Heart left ventricle (tissue), 16 donors: Measurements from ENCODE around the gene MUC15. TPM values are rescaled to one million over a fixed set of nuclear protein-coding genes. Genes with fewer than 3 reads are reported as not detected.

ENCODE experiments used
- ATAC-seq, 4 donors: fragments of 200-7000 bp; cut with Tn5 transposase; one replicate each; pipeline ENCODE4 v1.9.1; 2020 to 2022; ENCODE audit warnings: moderate library complexity in 4 of 4, mild to moderate bottlenecking in 3 of 4, moderate number of reproducible peaks in 1 of 4
- DNase-seq, 5 donors: peaks; one replicate each; pipeline ENCODE4 v3.0.0-alpha.2; 2020
- H3K27ac ChIP-seq, 12 donors: fragments of 200-600 bp; sonication (generic) in 4 of 12; one replicate each; pipeline versions ENCODE4 v1.5.0 to v1.8.0; 2016 to 2022; ENCODE audit warnings: mild to moderate bottlenecking in 2 of 12
- H3K27me3 ChIP-seq, 9 donors: fragments of 200-600 bp; sonication (generic) in 2 of 9; one replicate each; pipeline versions ENCODE4 v1.5.1 to v1.8.0; 2016 to 2022; ENCODE audit warnings: mild to moderate bottlenecking in 3 of 9
- H3K36me3 ChIP-seq, 9 donors: fragments of 200-600 bp; sonication (generic) in 2 of 9; one replicate each; pipeline versions ENCODE4 v1.5.0 to v1.8.0; 2018 to 2022; ENCODE audit warnings: mild to moderate bottlenecking in 2 of 9
- H3K4me1 ChIP-seq, 12 donors: fragments of 200-600 bp; sonication (generic) in 4 of 12; one replicate each; pipeline versions ENCODE4 v1.5.0 to v1.8.0; 2016 to 2022; ENCODE audit warnings: mild to moderate bottlenecking in 3 of 12
- H3K4me3 ChIP-seq, 12 donors: fragments of 200-600 bp; sonication (generic) in 4 of 12; one replicate each; pipeline versions ENCODE4 v1.5.0 to v1.8.0; 2017 to 2022; ENCODE audit warnings: mild to moderate bottlenecking in 9 of 12, moderate library complexity in 4 of 12
- H3K9me3 ChIP-seq, 12 donors: fragments of 200-600 bp; sonication (generic) in 4 of 12; one replicate each; pipeline versions ENCODE4 v1.5.0 to v1.8.0; 2016 to 2022; ENCODE audit warnings: mild to moderate bottlenecking in 1 of 12
- CTCF ChIP-seq, 12 donors: fragments of 200-600 bp; sonication (generic) in 4 of 12; IDR thresholded peaks; one replicate each; pipeline versions ENCODE4 v1.5.0 to v1.8.0; 2018 to 2022; ENCODE audit warnings: antibody characterized with exemption in 12 of 12, mild to moderate bottlenecking in 5 of 12
- POLR2A ChIP-seq, 2 donors: fragments of 450-650 bp; IDR thresholded peaks; one replicate each; pipeline ENCODE4 v1.6.1; 2017; ENCODE audit warnings: antibody characterized with exemption in 2 of 2, mild to moderate bottlenecking in 2 of 2, moderate library complexity in 2 of 2
- WGBS, 4 donors: extraction: QIAGEN DNeasy Blood & Tissue Kit in 2 of 4; methylation state at CpG; one replicate each; pipeline versions ENCODE4 v1.1.5 to v1.1.7; 2013 to 2018; 5-methylcytosine and 5-hydroxymethylcytosine counted together
- intact Hi-C, 10 donors: fragments of 100-400 bp; cut with DNase I; formaldehyde crosslinking; loops; one replicate each; pipeline versions ENCODE4 v1.11.1 to v1.14.2; 2022
- polyA plus RNA-seq, 2 donors: library from polyadenylated mRNA; stranded (reverse); fragments of 200-250 nt; gene quantifications; one replicate each; pipeline ENCODE4 v1.2.3, GENCODE V29; 2013
- total RNA-seq, 9 donors: library from RNA; depleted of rRNA in 2 of 9; stranded (reverse); fragments of >200 nt in 2 of 9; fragmentation: NEBNext Ultra II Directional in 3 of 9; extraction: Animal tissue kit (Norgen Biotek cat#: 25700) in 3 of 9; gene quantifications; one replicate each; pipeline versions ENCODE4 v1.1.0 to v1.2.4, GENCODE V29; 2016 to 2023
- donor health status: ischemic (EF 13 %, LVEDD 7.1; RV severe dilation, severe dysfunction).
- donor health status: healthy with polysubstance abuse.
- donor health status: DM: no; HTN: yes; CAD: no.
- donor health status: DM: no; HTN: no; CAD: no.
- donor health status: ischemic (EF 25% LVEDD 6.9; RV normal size, moderate dysfunction).
- donor health status: ischemic (EF 25% LVEDD 5.7; RV mildly dilated, moderate dysfunction).
- donor health status: healthy.
- donor health status: DM: yes; HTN: yes; CAD: no.
- donor health status: ischemic (EF 35%, LVEDD 5.7; RV mildly dilated, moderate dysfunction).
- donor health status: nonischemic (EF 11% LVEDD 7.7; RV severe dilation, severe dysfunction).
- donor health status: DM: yes; HTN: yes; CAD: no.
- donor health status: PGD.
- donor health status: ischemic (EF 29% LVEDD 5.4; RV normal size, mild dysfunction).
- donor health status: nonischemic (EF 23%, LVEDD 6.1; RV moderate dilation, normal function).

MUC15 gene
- total and polyA plus RNA-seq, 11 donors = not detected

DNA sequence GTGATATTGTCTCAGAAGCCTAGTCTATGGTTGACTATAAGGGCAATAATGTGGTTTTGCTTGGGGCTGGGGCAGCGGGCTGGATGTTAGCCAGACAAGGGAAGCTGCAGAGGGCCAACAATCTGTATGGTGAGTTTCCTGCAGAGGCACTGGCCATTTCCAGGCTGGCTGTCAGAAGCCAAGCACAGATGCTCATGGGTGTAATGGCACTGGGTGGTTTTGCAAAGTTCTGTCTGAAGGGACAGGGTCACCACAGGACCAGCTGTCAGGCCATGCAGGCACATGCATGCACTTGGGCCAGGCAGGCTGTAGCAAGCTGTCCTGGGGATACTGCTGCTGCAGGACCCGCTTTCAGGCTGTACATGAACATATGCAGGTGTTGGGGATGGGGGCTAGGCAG lies 41.7 kb upstream of the MUC15 start:
- intact Hi-C loops = no loop called here

DNA sequence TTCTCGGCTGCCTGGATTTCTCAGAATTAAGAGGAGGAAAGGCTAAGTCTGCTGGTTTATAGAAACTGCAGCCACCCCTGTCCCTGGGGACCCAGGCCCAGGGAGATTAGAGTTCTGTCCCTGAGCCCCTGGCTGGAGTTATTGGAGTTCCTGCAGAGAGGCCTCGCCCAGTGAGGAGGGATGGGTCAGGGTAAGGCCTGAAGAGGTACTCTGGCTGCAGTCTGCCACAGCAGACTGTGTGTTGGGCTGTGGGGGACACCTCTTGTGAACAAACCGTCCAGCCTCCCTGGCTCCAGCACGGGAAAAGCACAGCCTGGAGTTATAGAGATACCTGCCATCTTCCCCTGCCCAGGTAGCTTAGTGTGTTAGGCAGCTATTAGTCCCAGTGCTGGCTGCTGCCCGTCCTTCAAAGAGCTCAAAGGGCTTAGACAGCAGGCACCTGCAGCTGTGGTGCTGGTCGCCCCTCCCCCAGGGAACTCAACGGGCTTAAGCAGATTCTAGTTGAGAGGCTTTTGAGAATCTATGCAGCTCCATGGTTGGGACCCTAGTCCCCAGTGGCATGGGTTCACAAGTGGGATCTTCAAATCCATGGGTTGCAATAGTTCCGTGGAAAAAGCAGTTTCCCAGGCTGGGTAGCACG lies 36.6 kb upstream of the MUC15 start:
- no peaks in the 10 kb centered on the region for H3K4me1 ChIP-seq
- no peak for DNase-seq
- H3K9me3 ChIP-seq = peaks cover 0 to 47% (median 10%) of the 10 kb centered on the region in 12 donors
- intact Hi-C loops = no loop called here
- H3K27me3 ChIP-seq = no peaks in the 10 kb centered on the region
- H3K4me3 ChIP-seq = no peak overlapping the region
- no peaks in the 10 kb centered on the region for H3K36me3 ChIP-seq
- no peak for ATAC-seq
- TF ChIP-seq POLR2A (IDR thresholded peaks at IDR 0.05) (no peak), CTCF (IDR thresholded peaks at IDR 0.05) (no peak)
- H3K27ac ChIP-seq = no peak overlapping the region
- 73 to 81% (median 77%) methylated on average over 7 to 9 of the region's 9 CpGs for WGBS, 4 donors

More for the DNA sequence above, 41.7 kb upstream of the MUC15 start:
- DNase-seq = no peak
- TF ChIP-seq CTCF (IDR thresholded peaks at IDR 0.05) (no peak), POLR2A (IDR thresholded peaks at IDR 0.05) (no peak)
- no peak overlapping the region for H3K4me3 ChIP-seq
- no peak overlapping the region for H3K27ac ChIP-seq
- no peaks in the 10 kb centered on the region for H3K27me3 ChIP-seq
- no peaks in the 10 kb centered on the region for H3K4me1 ChIP-seq
- ATAC-seq = no peak
- peaks cover 0 to 29% (median 10%) of the 10 kb centered on the region in 12 donors for H3K9me3 ChIP-seq
- H3K36me3 ChIP-seq = no peaks in the 10 kb centered on the region
- 67 to 100% (median 90%) methylated on average over 1 to 2 of the region's 2 CpGs for WGBS, 4 donors

DNA sequence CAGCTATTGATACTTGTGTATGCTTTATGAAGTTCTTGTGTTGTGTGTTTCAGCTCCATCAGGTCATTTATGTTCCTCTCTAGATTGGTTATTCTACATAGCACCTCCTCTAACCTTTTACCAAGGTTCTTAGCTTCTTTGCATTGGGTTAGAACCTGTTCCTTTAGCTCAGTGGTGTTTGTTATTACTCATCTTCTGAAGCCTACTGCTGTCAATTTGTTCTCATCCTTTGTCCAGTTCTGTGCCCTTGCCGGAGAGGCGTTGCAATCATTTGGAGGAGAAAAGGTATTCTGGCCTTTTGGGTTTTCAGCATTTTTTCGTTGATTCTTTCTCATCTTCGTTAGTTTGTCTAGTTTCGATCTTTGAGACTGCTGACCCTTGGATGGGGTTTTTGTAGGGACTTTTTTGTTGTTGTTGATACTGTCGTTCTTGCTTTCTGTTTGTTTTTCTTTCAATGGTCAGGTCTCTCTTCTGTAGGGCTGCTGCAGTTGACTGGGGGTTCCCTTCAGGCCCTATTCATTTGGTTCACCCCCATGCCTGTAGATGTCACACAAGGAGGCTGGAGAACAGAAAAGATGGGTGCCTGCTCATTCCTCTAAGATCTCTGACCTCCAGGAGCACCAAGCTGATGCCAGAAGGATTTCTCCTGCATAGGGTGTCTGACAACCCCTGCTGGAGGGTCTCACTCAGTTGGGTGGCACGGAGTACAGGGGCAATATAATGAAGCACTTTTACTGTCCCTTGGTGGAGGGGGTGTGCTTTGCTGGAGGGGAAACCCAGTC lies 35.9 kb upstream of the MUC15 start:
- no peak overlapping the region for H3K4me3 ChIP-seq
- no peaks in the 10 kb centered on the region for H3K36me3 ChIP-seq
- DNase-seq (no peak), ATAC-seq (no peak)
- 73 to 90% (median 82%) methylated on average over 7 of the region's 7 CpGs for WGBS, 4 donors
- intact Hi-C loops = no loop called here
- no peaks in the 10 kb centered on the region for H3K27me3 ChIP-seq
- no peaks in the 10 kb centered on the region for H3K4me1 ChIP-seq
- H3K27ac ChIP-seq = no peak overlapping the region
- H3K9me3 ChIP-seq = peaks cover 0 to 41% (median 6%) of the 10 kb centered on the region in 12 donors
- no peak for TF ChIP-seq CTCF (IDR thresholded peaks at IDR 0.05)
- no peak for TF ChIP-seq POLR2A (IDR thresholded peaks at IDR 0.05)

GRCh38 chr11:26599876-26600434 lies 27.9 kb upstream of the MUC15 start:
- 66 to 73% (median 68%) methylated on average over 3 of the region's 4 CpGs for WGBS, 4 donors
- Histone ChIP-seq H3K36me3 (no peaks in the 10 kb centered on the region), H3K27me3 (no peaks in the 10 kb centered on the region), H3K27ac (no peak overlapping the region), H3K9me3 (peaks cover 0 to 15% (median under 1%) of the 10 kb centered on the region in 12 donors), H3K4me1 (no peaks in the 10 kb centered on the region), H3K4me3 (no peak overlapping the region)
- DNase-seq = no peak
- TF ChIP-seq CTCF (IDR thresholded peaks at IDR 0.05) = no peak
- TF ChIP-seq POLR2A (IDR thresholded peaks at IDR 0.05) = no peak
- intact Hi-C loops = no loop called here
- no peak for ATAC-seq
